GM23248 (cell line): ENCODE results near the gene CFH.

Experiments
- EZH2 ChIP-seq: fragments of 200-600 bp; sonication (generic); IDR thresholded peaks from 2 replicates; pipeline ENCODE4 v1.6.1; 2018; ENCODE audit warnings: antibody characterized with exemption, mild to moderate bottlenecking; ENCODE audit not compliant: insufficient read depth, poor library complexity, severe bottlenecking
- EZH2phosphoT487 ChIP-seq: fragments of 200-600 bp; sonication (generic); IDR thresholded peaks from 2 replicates; pipeline ENCODE4 v1.6.1; 2018; ENCODE audit warnings: antibody characterized with exemption, moderate library complexity, mild to moderate bottlenecking, low read depth; ENCODE audit not compliant: insufficient read depth

- no peak for TF ChIP-seq EZH2
- TF ChIP-seq EZH2phosphoT487 = no peak
These were observed 49.3 kb downstream of the CFH start for GRCh38 chr1:196701144-196701543.
